GM12878 (cell line): ENCODE measurements around the gene ARHGEF7. TPM values are rescaled to one million over a fixed set of nuclear protein-coding genes. Genes with fewer than 3 reads are reported as not detected.

Source experiments
- CEBPB ChIP-seq, 2 experiments: fragments of 150-350 bp in 1 of 2; IDR thresholded peaks; 2 replicates each; pipeline ENCODE4 v1.6.1; 2012 to 2014; ENCODE audit warnings: low read depth in 2 of 2, low read length in 2 of 2, borderline replicate concordance in 1 of 2, inconsistent platforms in 1 of 2
- E2F8 ChIP-seq: fragments of 450-650 bp; IDR thresholded peaks from 2 replicates; pipeline ENCODE4 v1.6.1; 2018; ENCODE audit warnings: mild to moderate bottlenecking, low read depth, moderate library complexity; ENCODE audit not compliant: partially characterized antibody
- HDAC6 ChIP-seq: fragments of 200-600 bp; sonication (generic); IDR thresholded peaks from one replicate; pipeline ENCODE4 v1.8.0; 2017; ENCODE audit warnings: antibody characterized with exemption; ENCODE audit not compliant: unreplicated experiment
- JUND ChIP-seq: IDR thresholded peaks from 2 replicates; pipeline ENCODE4 v1.6.1; 2012; ENCODE audit warnings: low read depth, mild to moderate bottlenecking, low read length, improper control_type of control experiment, moderate library complexity
- KAT2A ChIP-seq: conservative IDR thresholded peaks from 2 replicates; pipeline ENCODE4 v1.6.1; 2011; ENCODE audit warnings: low read depth, low read length; ENCODE audit not compliant: control insufficient read depth
- PBX3 ChIP-seq: IDR thresholded peaks from 2 replicates; pipeline ENCODE4 v1.6.1; 2011; ENCODE audit warnings: mild to moderate bottlenecking, low read depth, low read length, moderate library complexity; ENCODE audit not compliant: insufficient replicate concordance
- RFX5 ChIP-seq: IDR thresholded peaks from 2 replicates; pipeline ENCODE4 v1.6.1; 2011; ENCODE audit warnings: low read depth, low read length, improper control_type of control experiment
- SMC3 ChIP-seq: IDR thresholded peaks from 2 replicates; pipeline ENCODE4 v1.6.1; 2011; ENCODE audit warnings: low read length, improper control_type of control experiment, borderline replicate concordance
- ZBTB11 ChIP-seq: fragments of 450-650 bp; formaldehyde crosslinking; IDR thresholded peaks from 2 replicates; pipeline ENCODE4 v1.5.0; 2022; ENCODE audit warnings: mild to moderate bottlenecking, missing genetic modification characterization
- ZNF24 ChIP-seq: fragments of 450-650 bp; IDR thresholded peaks from 2 replicates; pipeline ENCODE4 v1.6.1; 2017; ENCODE audit warnings: antibody characterized with exemption, mild to moderate bottlenecking
- polyA plus RNA-seq, 11 experiments: library from polyadenylated mRNA; depleted of rRNA in 4 of 11; unstranded in 6 of 11; stranded (reverse) in 5 of 11; fragments of >200 nt; fragmentation: Nextera tagmentation in 4 of 11; fragmentation: Illumina TruSeq in 1 of 11; extraction: Ambion mirVana in 4 of 11; extraction: Trizol in 1 of 11; gene quantifications; 1 replicate in 1 of 11; 2 replicates in 10 of 11; pipeline versions ENCODE4 v1.2.1 to v1.2.3, GENCODE V29; 2011 to 2016; ENCODE audit warnings: inconsistent platforms in 2 of 11, missing spikeins in 2 of 11, low read depth in 1 of 11
- total RNA-seq, 4 experiments: library from RNA; depleted of rRNA in 3 of 4; stranded (reverse); fragments of >200 nt in 3 of 4; fragmentation: Illumina TruSeq in 1 of 4; extraction: Trizol in 1 of 4; gene quantifications; 2 replicates each; pipeline versions ENCODE4 v1.2.1 to v1.2.3, GENCODE V29; 2013 to 2021

ARHGEF7 gene
- total and polyA plus RNA-seq, 10 of the 15 experiments (the other 5 are each of a cell fraction or from before 2014, with no cell fraction given) = 4.7 to 65.5 (median 36.6) TPM

DNA sequence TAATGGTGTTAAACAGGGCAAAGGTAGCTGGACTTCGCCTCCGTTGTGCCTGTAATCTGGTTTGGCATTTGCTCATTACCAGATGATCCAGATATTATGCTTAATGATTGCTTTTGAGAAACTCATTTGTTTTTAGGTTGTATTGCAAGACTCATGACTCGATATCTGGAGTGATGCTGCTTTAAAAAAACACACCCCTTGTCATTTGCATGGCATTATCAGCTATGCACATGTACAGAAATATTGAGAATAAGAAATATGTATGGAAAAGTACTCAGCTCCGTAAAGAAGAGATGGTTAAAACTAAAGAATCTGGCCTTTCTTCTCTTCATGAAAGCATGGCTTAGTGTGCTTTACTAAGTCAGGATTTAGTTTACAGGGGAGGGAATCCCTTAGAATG lies 95.0 kb downstream of the ARHGEF7 start (continued):
- no peak for TF ChIP-seq KAT2A
- TF ChIP-seq CEBPB (IDR thresholded peaks at IDR 0.05; ENCODE audit: borderline replicate concordance in 1 of 2, low read depth in 2 of 2, low read length in 2 of 2) = no peak
- TF ChIP-seq RFX5 = no peak
- TF ChIP-seq PBX3 = no peak
- no peak for TF ChIP-seq JUND
- no peak for TF ChIP-seq E2F8
- TF ChIP-seq SMC3 = no peak
- TF ChIP-seq ZBTB11 = no peak
- no peak for TF ChIP-seq ZNF24
- TF ChIP-seq HDAC6 = no peak
